Activated effector memory CD4-positive, alpha-beta T cell treated with Interleukin-2 at 50 U/mL for 16 hours (primary cell): ENCODE data around the gene USP17L5.
"Not testable (repeated sequence)": the region's sequence is repeated elsewhere in the genome, so short reads cannot be mapped to it uniquely, and the experiment has no call there.

Experiments used
- DNase-seq: peaks from one replicate; pipeline ENCODE4 v3.0.0-alpha.2; 2020

Gene USP17L5, protein sequence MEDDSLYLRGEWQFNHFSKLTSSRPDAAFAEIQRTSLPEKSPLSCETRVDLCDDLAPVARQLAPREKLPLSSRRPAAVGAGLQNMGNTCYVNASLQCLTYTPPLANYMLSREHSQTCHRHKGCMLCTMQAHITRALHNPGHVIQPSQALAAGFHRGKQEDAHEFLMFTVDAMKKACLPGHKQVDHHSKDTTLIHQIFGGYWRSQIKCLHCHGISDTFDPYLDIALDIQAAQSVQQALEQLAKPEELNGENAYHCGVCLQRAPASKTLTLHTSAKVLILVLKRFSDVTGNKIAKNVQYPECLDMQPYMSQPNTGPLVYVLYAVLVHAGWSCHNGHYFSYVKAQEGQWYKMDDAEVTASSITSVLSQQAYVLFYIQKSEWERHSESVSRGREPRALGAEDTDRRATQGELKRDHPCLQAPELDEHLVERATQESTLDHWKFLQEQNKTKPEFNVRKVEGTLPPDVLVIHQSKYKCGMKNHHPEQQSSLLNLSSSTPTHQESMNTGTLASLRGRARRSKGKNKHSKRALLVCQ

GRCh38 chr4:9339103-9339502 is at the start of gene USP17L5:
TSS of gene USP17L5 (plus strand) at chr4:9339403. CDS start at chr4:9339403, 0 bp downstream.
- not testable (repeated sequence) for DNase-seq

- DNase-seq = not testable (repeated sequence)
Observed at GRCh38 chr4:9324191-9324590, 15.0 kb upstream of the USP17L5 start.

GRCh38 chr4:9324865-9325264 is 14.3 kb upstream of the USP17L5 start, which contains the start of gene USP17L24:
TSS of gene USP17L24 (plus strand) at chr4:9325165. CDS start at chr4:9325165, 0 bp downstream.
- DNase-seq = not testable (repeated sequence)

GRCh38 chr4:9329611-9330010 is 9.6 kb upstream of the USP17L5 start, which contains the start of gene USP17L25:
TSS of gene USP17L25 (plus strand) at chr4:9329911. CDS start at chr4:9329911, 0 bp downstream.
- not testable (repeated sequence) for DNase-seq

DNA sequence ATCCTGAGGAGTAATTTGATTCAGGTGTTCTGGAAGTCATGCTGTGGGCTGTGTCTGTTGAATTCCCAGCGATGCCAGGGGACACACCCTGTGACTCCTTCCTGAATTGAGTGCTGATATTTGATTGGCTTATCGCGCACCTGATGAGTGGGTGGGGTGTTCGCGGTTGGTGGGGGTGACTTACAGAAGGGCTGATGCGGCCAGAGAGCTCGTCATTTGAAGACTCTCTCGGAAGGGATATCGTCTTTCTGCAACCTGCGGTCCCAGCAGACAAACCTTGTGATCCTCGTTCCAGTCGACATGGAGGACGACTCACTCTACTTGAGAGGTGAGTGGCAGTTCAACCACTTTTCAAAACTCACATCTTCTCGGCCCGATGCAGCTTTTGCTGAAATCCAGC is 4.8 kb upstream of the USP17L5 start, which contains the start of gene USP17L26:
TSS of gene USP17L26 (plus strand) at position 301 of the 400 bp plus-strand sequence. CDS start at position 301, 0 bp downstream.
- not testable (repeated sequence) for DNase-seq

DNA sequence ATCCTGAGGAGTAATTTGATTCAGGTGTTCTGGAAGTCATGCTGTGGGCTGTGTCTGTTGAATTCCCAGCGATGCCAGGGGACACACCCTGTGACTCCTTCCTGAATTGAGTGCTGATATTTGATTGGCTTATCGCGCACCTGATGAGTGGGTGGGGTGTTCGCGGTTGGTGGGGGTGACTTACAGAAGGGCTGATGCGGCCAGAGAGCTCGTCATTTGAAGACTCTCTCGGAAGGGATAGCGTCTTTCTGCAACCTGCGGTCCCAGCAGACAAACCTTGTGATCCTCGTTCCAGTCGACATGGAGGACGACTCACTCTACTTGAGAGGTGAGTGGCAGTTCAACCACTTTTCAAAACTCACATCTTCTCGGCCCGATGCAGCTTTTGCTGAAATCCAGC is 4.6 kb downstream of the USP17L5 start, which contains the start of gene USP17L27:
TSS of gene USP17L27 (plus strand) at position 301 of the 400 bp plus-strand sequence. CDS start at position 301, 0 bp downstream.
- DNase-seq = not testable (repeated sequence)

GRCh38 chr4:9348593-9348992 is 9.4 kb downstream of the USP17L5 start, which contains the start of gene USP17L28:
TSS of gene USP17L28 (plus strand) at chr4:9348893. CDS start at chr4:9348893, 0 bp downstream.
- DNase-seq = not testable (repeated sequence)

GRCh38 chr4:9350866-9351265 is 11.7 kb downstream of the USP17L5 start:
- not testable (repeated sequence) for DNase-seq

DNA sequence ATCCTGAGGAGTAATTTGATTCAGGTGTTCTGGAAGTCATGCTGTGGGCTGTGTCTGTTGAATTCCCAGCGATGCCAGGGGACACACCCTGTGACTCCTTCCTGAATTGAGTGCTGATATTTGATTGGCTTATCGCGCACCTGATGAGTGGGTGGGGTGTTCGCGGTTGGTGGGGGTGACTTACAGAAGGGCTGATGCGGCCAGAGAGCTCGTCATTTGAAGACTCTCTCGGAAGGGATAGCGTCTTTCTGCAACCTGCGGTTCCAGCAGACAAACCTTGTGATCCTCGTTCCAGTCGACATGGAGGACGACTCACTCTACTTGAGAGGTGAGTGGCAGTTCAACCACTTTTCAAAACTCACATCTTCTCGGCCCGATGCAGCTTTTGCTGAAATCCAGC is 14.1 kb downstream of the USP17L5 start, which contains the start of gene USP17L29:
TSS of gene USP17L29 (plus strand) at position 301 of the 400 bp plus-strand sequence. CDS start at position 301, 0 bp downstream.
- DNase-seq = not testable (repeated sequence)

DNA sequence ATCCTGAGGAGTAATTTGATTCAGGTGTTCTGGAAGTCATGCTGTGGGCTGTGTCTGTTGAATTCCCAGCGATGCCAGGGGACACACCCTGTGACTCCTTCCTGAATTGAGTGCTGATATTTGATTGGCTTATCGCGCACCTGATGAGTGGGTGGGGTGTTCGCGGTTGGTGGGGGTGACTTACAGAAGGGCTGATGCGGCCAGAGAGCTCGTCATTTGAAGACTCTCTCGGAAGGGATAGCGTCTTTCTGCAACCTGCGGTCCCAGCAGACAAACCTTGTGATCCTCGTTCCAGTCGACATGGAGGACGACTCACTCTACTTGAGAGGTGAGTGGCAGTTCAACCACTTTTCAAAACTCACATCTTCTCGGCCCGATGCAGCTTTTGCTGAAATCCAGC is 23.6 kb downstream of the USP17L5 start, which contains the start of gene USP17L30:
TSS of gene USP17L30 (plus strand) at position 301 of the 400 bp plus-strand sequence. CDS start at position 301, 0 bp downstream.
- DNase-seq = not testable (repeated sequence)

GRCh38 chr4:9379881-9380280 is 40.7 kb downstream of the USP17L5 start:
- DNase-seq = not testable (repeated sequence)

- peak; percentile 49 for DNase-seq
Observed at GRCh38 chr4:9381012-9381534, 41.9 kb downstream of the USP17L5 start.

DNA sequence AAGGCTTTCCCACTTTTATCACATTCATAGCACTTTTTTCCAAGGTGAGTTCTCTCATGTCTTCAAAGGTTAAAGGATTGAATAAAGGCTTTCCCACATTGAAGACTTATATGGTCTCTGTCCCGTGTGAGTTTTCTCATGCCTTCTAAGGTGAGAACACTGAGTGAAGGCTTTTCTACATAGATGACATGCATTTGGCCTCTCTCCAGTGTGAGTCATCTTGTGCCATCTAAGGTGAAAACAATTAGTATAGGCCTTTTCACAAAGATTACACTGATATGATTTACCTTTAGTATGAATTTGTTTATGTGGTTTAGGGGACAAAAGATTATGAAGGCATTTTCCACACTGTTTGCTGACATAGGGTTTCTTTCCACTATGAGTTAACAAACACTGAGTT is 44.9 kb downstream of the USP17L5 start:
- DNase-seq = no peak

DNA sequence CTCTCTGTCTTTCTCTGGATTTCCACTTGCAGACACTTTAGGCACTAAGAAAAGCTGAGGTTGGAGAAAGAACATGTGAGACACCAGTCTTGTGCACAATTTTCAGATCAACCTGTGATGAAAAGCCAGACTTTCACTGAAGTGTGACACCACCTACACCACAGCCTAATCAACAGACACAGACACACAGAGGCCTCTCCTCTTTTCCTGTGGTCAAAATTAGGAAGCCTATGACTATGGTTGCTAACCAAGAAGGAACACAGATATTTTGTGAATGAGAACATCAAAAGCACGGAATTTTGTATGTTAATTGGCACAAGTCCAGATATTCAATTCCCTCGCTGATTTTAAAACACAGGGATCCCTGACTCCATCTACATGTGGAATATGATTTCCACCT is 49.8 kb downstream of the USP17L5 start:
- DNase-seq = not testable (repeated sequence)
